AG10803 (cell line): Measurements from ENCODE around the gene AMOTL2.

ENCODE experiments used
- DNase-seq: peaks from one replicate; pipeline ENCODE4 v3.0.0; 2010; ENCODE audit warnings: low read depth
- H3K4me3 ChIP-seq: 2 replicates; pipeline ENCODE4 v1.5.1; 2011; ENCODE audit warnings: mild to moderate bottlenecking, low read length, control low read depth
- CTCF ChIP-seq: conservative IDR thresholded peaks from 2 replicates; pipeline ENCODE4 v1.5.1; 2011; ENCODE audit warnings: mild to moderate bottlenecking, low read length, control low read depth, inconsistent platforms

AMOTL2 gene

DNA sequence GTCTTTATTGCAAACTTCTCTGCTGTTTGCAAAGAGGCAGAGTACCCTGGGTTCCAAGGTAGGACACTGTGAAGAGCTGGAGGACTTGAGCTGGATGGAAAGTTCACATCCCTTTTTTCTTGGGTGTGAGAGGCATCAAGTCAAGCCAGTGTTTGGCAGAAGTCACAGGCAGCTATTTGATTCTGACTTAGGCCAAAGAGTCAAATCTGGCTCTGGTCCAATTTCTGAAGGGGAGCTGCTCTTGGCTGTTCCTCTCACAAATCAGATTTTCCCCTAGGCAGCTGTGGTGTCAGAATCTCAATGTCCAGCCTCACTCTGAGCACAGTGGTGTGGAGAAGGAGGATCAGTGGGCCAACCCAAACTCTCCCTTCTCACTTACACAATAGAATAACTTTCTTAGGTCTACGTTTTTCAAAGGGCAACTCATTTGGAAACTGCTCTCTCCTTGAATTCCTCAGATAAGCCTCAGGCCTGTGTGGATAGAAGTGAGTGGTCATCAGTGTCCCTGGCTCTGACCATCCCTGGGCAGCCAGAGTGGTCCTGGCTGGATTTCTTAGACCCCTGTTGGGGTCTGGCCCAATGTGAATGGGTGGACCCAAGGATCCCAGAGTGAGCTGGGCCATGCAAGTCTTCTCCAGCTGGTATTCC lies 18.2 kb upstream of the AMOTL2 start:
- TF ChIP-seq CTCF = no peak
- DNase-seq = peak; percentile 26
- no peak overlapping the region for H3K4me3 ChIP-seq

DNA sequence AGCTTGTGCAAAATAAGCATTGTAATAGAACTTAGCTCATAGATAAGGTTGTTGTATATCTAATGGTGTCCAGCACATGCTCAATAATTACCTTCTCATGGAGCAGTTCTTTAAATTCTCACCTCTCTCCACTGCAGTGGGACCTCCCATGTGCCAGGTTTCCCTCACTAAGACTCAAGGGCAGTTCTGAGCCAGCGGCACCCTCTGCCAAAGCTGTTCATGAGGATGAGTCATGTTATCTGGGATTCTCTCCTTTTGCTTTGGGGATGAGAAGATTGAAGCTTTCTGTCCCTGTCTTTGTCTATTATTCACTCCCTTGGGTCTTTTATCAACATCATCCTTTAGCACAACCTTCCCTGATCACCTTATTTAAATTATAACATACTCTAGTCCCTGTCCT lies 15.6 kb upstream of the AMOTL2 start:
- DNase-seq = no peak
- no peak for TF ChIP-seq CTCF
- H3K4me3 ChIP-seq = no peak overlapping the region

DNA sequence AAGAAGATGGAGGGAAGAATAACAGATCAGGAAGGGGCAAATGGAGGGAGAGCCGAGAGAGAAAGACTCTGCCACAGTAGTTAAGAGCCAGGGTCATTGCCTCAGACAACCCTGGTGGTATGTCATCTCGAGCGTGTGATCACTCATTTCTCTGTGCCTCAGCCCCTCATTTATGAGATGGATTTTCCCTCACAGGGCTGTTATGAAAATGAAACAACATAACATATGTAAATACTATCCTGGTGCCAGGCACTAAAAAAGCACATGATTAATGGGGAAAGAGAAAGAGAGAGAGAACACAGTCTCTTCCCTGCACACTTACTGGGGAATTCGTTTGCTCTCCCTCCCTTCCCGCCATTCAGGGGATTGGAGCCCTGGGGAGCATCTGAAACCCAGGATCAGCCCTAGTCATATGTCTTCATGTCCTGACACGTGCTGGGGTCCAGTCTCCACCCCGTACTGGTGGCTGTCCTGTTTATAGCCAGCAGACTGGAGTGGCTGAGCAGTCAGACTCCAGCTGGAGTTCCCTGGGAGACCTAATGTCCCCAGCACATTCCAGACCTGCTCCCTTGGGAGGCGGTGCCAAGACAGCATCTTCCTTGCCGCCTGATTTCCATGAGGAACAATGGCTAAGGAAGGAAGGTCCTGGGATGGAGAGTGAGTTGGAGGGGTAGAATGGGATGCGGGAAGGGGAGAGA lies 14.7 kb upstream of the AMOTL2 start:
- no peak overlapping the region for H3K4me3 ChIP-seq
- no peak for DNase-seq
- TF ChIP-seq CTCF = no peak

GRCh38 chr3:134388292-134388691 lies 14.0 kb upstream of the AMOTL2 start:
- no peak for TF ChIP-seq CTCF
- DNase-seq = no peak
- H3K4me3 ChIP-seq = no peak overlapping the region

- no peak for DNase-seq
- TF ChIP-seq CTCF = no peak
- no peak overlapping the region for H3K4me3 ChIP-seq
Measured at GRCh38 chr3:134387293-134387692, 13.0 kb upstream of the AMOTL2 start.

- no peak overlapping the region for H3K4me3 ChIP-seq
- no peak for DNase-seq
- no peak for TF ChIP-seq CTCF
Measured at GRCh38 chr3:134384963-134385362, 10.7 kb upstream of the AMOTL2 start.

- DNase-seq = no peak
- no peak for TF ChIP-seq CTCF
- no peak overlapping the region for H3K4me3 ChIP-seq
Measured at GRCh38 chr3:134381831-134382442, 7.7 kb upstream of the AMOTL2 start.
